Measurements from ENCODE around the gene FYB2.
"Not testable (repeated sequence)": the region's sequence is repeated elsewhere in the genome, so short reads cannot be mapped to it uniquely, and the experiment has no call there.

The FYB2 gene

GRCh38 chr1:56788102-56788501 is 31.1 kb downstream of the FYB2 start:
- DNase-seq: no peak

GRCh38 chr1:56787330-56787729 is 31.9 kb downstream of the FYB2 start:
- no peak for DNase-seq

GRCh38 chr1:56782773-56783172 is 36.4 kb downstream of the FYB2 start:
- DNase-seq: no peak

DNA sequence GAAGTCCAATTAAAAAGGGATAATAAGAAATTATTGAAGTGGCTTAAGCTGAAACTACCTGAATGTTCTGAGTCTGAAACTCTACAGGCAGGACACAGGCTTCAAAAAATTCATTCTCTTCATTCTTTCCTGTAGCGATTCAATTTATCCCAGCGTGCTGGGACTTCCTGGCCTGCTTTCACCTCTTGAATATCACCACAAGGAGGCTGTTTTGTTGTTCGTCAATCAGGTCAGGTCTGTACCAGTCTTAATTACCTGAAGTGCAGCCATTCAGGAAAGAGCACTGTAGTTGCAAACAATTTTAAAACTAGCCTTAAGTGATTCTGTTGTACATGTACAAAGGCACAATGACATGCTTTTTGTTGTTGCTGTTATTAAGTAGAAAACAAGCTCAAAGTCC is 38.4 kb downstream of the FYB2 start:
- no peak for DNase-seq

DNA sequence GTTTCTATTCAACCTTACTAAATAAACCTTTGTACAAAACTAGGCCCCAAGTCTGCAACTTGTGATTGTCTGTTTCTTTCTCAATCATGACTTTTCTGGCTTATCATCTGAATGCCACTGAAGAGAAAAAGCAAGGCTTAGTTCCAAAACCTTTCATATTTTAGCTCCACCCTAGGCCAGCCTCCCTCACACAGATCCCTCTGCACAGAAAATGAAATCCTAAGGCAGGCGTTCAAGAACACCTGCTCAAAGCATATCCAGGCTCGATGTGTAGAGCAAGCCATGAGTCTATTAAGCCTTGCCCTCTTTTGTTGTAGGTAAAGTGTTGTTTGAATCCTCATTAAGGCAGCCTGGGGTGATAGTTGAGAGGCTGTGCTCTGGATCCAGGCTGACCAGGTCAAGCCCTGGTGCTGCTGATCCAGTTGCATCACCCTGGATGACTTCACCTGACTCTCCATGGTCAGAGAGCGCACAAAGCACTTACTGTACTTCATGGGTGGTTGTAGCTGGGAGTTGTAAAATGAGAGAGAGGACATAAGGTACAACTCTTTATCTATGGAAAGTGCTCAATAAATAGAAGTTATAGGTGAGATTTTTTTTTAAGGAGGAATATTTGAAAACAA is 39.0 kb downstream of the FYB2 start:
- DNase-seq: no peak

- DNase-seq: no peak
These were observed 41.2 kb downstream of the FYB2 start for GRCh38 chr1:56777972-56778371.

DNA sequence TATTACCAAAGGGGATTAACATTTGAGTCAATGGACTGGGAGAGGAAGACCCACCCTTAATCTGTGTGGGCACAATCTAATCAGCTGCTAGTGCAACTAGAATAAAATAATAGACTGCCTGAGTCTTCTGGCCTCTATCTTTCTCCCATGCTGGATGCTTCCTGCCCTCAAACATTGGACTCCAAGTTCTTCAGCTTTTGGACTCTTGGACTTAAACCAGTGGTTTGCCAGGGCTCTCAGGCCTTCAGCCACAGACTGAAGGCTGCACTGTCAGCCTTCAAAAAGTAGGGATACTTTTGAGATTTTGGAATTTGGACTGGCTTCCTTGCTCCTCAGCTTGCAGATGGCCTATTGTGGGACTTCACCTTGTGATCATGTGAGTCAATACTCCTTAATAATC is 44.5 kb downstream of the FYB2 start:
- not testable (repeated sequence) for DNase-seq

DNA sequence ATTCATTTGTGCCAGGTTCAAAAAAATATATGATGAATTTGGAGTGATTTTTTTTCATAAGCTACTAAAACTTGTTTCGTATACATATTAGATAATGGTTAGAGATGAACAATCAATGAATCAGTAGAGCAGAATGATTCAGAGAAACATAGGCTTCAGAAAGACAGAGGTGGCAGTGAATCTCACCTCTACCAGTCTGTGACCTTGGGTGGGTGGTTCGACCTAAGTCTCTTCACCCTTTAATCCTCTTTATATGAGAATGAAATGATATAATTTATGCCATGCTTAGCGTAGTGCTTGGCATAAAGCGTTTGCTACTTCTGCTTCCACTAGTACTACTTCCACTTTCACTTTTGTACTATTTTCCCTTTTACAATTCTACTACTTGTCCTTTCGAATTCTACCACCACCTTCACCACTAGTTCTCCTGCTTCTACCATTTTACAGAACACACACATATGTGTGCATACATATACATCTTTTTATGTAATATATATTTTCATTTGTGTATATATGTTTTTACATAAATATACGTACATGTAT is 45.1 kb downstream of the FYB2 start:
- DNase-seq: no peak

GRCh38 chr1:56773341-56774066 is 45.7 kb downstream of the FYB2 start:
- no peak for DNase-seq

GRCh38 chr1:56771717-56772116 is 47.5 kb downstream of the FYB2 start:
- DNase-seq: no peak

- no peak for DNase-seq
These were observed 60.4 kb downstream of the FYB2 start for GRCh38 chr1:56758794-56759193.

GRCh38 chr1:56758135-56758534 is 61.1 kb downstream of the FYB2 start:
- no peak for DNase-seq

GRCh38 chr1:56755911-56756310 is 63.3 kb downstream of the FYB2 start:
- DNase-seq: no peak

DNA sequence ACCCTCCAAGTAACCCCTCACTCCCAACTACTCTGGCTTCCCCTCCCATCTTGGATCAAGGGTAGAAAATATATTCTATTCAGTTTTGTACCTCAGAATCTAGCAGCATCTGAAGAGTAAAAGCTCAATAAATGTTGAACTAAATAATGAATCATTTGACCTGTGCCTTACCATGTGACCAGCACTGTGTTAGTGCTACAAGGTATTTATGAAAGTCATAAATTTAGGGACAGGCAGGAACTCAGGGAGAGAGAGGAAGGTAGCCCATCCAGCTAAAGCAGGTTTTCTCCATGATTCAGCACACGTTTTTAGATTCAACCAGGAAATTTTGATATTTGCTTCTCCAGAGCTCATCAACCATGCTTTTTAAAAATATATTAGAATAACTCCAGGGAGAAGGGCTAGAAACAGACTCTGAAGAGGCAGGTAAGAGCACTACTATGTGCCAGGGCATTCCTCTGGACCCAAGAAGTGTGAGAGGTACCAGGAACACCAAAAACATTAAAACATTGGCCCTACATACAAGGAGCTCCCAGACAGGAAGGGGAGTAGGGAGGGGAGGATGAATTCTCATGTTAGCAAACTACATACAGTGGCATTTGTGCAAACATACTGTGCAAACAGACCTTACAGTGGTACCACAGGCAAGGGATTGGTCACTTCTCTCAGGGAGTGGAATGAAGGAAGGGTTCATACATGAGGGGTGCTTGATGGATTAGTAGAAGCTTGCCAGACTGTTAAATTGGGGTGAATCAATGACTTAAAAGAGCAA is 64.3 kb downstream of the FYB2 start:
- DNase-seq: no peak

GRCh38 chr1:56745231-56745630 is 74.0 kb downstream of the FYB2 start:
- DNase-seq: no peak

DNA sequence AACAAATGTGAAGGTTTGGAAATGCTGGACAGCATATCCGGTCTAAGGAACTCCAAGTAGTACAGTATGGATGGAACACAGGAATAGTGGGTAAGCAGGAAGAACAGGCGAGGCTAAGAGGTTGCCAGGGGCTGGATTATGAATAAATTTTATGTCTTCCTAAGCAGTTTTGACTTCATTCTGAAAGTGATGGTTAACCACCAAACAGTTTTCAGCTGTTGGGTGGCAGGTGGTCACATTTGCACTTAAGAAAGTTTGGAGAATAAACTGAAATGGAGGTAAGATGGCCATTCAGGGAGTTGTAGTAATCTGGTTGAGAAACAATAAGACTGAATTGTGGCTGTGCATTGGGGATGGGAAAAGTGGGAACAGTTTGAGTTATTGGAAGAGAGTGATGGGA is 90.2 kb downstream of the FYB2 start:
- DNase-seq: no peak

- DNase-seq: no peak
These were observed 92.5 kb downstream of the FYB2 start for GRCh38 chr1:56726706-56727105.

DNA sequence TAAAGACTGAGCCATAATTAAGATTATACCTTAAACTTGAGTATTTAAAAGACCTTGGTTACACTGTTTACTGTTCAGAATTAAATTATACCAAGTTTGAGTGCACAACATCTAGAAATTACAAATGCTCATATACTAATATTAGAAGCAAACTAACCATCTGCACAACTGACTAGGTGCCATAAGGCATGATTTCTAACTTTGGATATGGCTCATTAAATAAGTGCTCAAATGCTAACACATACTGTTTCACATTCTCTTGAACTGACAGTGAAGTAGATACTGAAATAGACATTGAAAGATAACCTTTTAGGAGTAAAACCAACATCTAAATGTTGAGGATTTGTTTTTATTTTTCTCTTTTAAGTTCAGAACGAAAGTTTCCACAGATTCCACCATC is 100.0 kb downstream of the FYB2 start:
- DNase-seq: no peak

DNA sequence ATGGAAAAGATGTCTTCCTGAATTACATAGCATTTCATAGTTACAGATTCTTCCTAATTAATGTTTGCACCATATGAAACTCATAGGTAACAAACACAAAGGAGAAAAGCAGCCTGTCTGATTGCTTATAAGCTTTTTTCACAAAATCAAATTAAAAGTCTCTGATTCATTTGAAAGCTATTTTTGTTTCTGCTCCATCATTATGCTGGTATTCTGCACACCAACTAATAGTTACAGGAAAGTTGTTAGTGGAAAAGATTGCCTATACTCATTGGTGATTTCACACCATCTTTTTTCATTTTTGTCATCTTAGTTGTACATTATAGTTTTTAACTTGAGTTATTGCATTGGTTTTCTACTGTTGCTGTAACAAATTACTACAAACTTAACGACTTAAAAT is 104.0 kb downstream of the FYB2 start:
- no peak for DNase-seq

GRCh38 chr1:56713112-56713511 is 106.1 kb downstream of the FYB2 start:
- DNase-seq: no peak

DNA sequence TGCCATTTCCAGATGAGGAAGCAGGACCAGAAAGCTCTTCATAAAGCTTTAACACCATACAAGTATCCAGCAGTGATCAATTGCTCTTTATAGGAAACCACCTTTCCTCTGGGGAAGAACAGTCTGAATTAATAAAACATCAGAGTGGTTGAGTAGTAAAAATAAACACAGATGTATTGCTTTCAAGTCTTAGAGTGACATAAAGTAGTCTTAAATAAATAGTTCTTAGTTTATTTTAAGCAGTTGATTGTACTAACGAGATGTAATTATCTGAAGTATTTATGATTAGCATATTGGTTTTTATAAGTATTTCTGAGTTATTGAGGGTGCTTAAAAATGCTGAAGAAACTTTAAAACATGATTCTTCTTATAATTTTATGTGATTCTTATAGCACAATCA is 107.1 kb downstream of the FYB2 start:
- no peak for DNase-seq

- no peak for DNase-seq
These were observed 108.6 kb downstream of the FYB2 start for GRCh38 chr1:56710646-56711045.

- no peak for DNase-seq
These were observed 109.2 kb downstream of the FYB2 start for GRCh38 chr1:56709995-56710394.

Measured in GDM1 (cell line).